Measurements from ENCODE around the gene COL6A2.

DNA sequence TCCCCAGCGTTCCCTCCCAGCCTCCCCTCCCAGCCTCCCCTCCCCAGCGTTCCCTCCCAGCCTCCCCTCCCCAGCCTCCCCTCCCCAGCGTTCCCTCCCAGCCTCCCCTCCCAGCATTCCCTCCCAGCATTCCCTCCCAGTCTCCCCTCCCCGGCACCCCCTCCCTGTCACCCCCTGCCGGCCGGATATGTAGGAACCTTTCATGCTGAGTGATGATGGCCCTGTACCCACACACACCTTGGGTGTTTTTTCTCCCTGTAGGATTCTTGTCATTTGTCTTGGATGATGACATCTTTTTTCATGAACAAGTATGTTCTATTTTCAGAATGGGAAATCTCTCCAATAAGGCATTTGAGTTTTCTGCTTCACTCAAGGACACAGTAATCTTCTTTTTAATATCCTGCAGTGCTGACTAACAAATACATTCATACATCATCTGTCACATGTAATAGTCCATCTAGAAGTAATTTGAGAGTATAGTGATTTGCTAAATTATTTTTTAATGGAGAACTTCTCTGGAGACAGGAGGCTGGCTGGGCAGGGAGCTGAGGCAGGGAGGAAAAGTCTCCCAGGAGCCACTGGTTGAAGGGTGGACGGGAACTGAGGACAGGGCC is 38.0 kb downstream of the COL6A2 start:
- TF ChIP-seq, protein P1, sequence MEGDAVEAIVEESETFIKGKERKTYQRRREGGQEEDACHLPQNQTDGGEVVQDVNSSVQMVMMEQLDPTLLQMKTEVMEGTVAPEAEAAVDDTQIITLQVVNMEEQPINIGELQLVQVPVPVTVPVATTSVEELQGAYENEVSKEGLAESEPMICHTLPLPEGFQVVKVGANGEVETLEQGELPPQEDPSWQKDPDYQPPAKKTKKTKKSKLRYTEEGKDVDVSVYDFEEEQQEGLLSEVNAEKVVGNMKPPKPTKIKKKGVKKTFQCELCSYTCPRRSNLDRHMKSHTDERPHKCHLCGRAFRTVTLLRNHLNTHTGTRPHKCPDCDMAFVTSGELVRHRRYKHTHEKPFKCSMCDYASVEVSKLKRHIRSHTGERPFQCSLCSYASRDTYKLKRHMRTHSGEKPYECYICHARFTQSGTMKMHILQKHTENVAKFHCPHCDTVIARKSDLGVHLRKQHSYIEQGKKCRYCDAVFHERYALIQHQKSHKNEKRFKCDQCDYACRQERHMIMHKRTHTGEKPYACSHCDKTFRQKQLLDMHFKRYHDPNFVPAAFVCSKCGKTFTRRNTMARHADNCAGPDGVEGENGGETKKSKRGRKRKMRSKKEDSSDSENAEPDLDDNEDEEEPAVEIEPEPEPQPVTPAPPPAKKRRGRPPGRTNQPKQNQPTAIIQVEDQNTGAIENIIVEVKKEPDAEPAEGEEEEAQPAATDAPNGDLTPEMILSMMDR (IDR thresholded peaks at IDR 0.05 in 2 of 3, conservative IDR thresholded peaks at IDR 0.05 in 1 of 3; ENCODE audit: borderline replicate concordance in 1 of 3, insufficient read depth in 1 of 3, low read depth in 2 of 3, low read length in 2 of 3), result no peak
- TF ChIP-seq SP1 (IDR thresholded peaks at IDR 0.05; ENCODE audit: low read depth) (no peak), JUND (IDR thresholded peaks at IDR 0.05) (no peak)

Data from HCT116 (cell line).